SK-N-SH (cell line): ENCODE results near the gene PODXL2. TPM values are rescaled to one million over a fixed set of nuclear protein-coding genes. Genes with fewer than 3 reads are reported as not detected.

ENCODE experiments used
- CTCF ChIA-PET: fragments of 300-600, 350-600 bp; formaldehyde crosslinking; extraction: SDS; loops from one replicate; lab custom pipeline; 2021; lab: Yijun Ruan, JAX
- POLR2A ChIA-PET: fragments of 350-600 bp; sonication (Branson Sonifier 250); formaldehyde crosslinking; extraction: SDS; loops from one replicate; lab custom pipeline; 2020; ENCODE audit warnings: antibody characterized with exemption, inconsistent platforms; lab: Yijun Ruan, JAX
- DNase-seq: peaks from one replicate; pipeline ENCODE4 v3.0.0; 2012
- H2AFZ ChIP-seq: fragments of 200-600 bp; sonication (generic); 2 replicates; pipeline ENCODE4 v1.8.1; 2016; ENCODE audit warnings: antibody characterized with exemption, mild to moderate bottlenecking, low read depth
- H3F3A ChIP-seq: fragments of 200-600 bp; sonication (generic); replicated peaks from 2 replicates; pipeline ENCODE3; 2016; ENCODE audit warnings: antibody characterized with exemption, mild to moderate bottlenecking; ENCODE audit not compliant: insufficient read depth
- H3K27ac ChIP-seq, 2 experiments: fragments of 200-500 bp in 1 of 2; fragments of 200-600 bp in 1 of 2; sonication (Bioruptor generic) in 1 of 2; sonication (generic), shearing (Covaris generic) in 1 of 2; 2 replicates each; pipeline versions ENCODE4 v1.5.1 to v1.6.1; 2014 to 2016; ENCODE audit warnings: low read depth in 2 of 2, inconsistent platforms in 1 of 2, low read length in 1 of 2, mild to moderate bottlenecking in 1 of 2, mixed read lengths in 1 of 2
- H3K27me3 ChIP-seq: fragments of 200-600 bp; sonication (generic), shearing (Covaris generic); 2 replicates; pipeline ENCODE4 v1.6.1; 2016; ENCODE audit warnings: mixed run types; ENCODE audit not compliant: insufficient read depth
- H3K36me3 ChIP-seq, 2 experiments: fragments of 200-500 bp in 1 of 2; fragments of 200-600 bp in 1 of 2; sonication (Bioruptor generic) in 1 of 2; sonication (generic) in 1 of 2; replicated peaks in 1 of 2; 2 replicates each; pipeline versions ENCODE3 to v1.5.1; 2014 to 2016; ENCODE audit warnings: low read length in 1 of 2, mild to moderate bottlenecking in 1 of 2; ENCODE audit not compliant: insufficient read depth in 2 of 2, control insufficient read depth in 1 of 2
- H3K4me1 ChIP-seq, 2 experiments: fragments of 200-500 bp in 1 of 2; fragments of 200-600 bp in 1 of 2; sonication (Bioruptor generic) in 1 of 2; sonication (generic), shearing (Covaris generic) in 1 of 2; 2 replicates each; pipeline versions ENCODE4 v1.5.1 to v1.6.1; 2014 to 2016; ENCODE audit warnings: low read depth in 1 of 2, low read length in 1 of 2, mixed run types in 1 of 2; ENCODE audit not compliant: insufficient read depth in 2 of 2, control insufficient read depth in 1 of 2
- H3K4me2 ChIP-seq: fragments of 200-600 bp; sonication (generic), shearing (Covaris generic); 2 replicates; pipeline ENCODE4 v1.6.1; 2017; ENCODE audit warnings: mixed run types
- H3K4me3 ChIP-seq, 2 experiments: fragments of 200-500 bp in 1 of 2; fragments of 200-600 bp in 1 of 2; sonication (Bioruptor generic) in 1 of 2; sonication (generic), shearing (Covaris generic) in 1 of 2; 2 replicates each; pipeline versions ENCODE4 v1.5.1 to v1.8.1; 2014 to 2016; ENCODE audit warnings: low read depth in 2 of 2, inconsistent platforms in 1 of 2, low read length in 1 of 2, mild to moderate bottlenecking in 1 of 2, mixed read lengths in 1 of 2, moderate library complexity in 1 of 2
- H3K79me2 ChIP-seq: fragments of 200-600 bp; sonication (generic); 2 replicates; pipeline ENCODE4 v1.8.1; 2017; ENCODE audit warnings: mild to moderate bottlenecking; ENCODE audit not compliant: insufficient read depth
- H3K9ac ChIP-seq: fragments of 200-600 bp; sonication (generic); 2 replicates; pipeline ENCODE4 v1.6.1; 2017; ENCODE audit warnings: mixed run types
- H3K9me2 ChIP-seq: fragments of 200-600 bp; sonication (generic); 2 replicates; pipeline ENCODE4 v1.6.1; 2017; ENCODE audit warnings: mixed run types
- H3K9me3 ChIP-seq: fragments of 200-600 bp; sonication (generic); 2 replicates; pipeline ENCODE4 v1.6.1; 2017; ENCODE audit warnings: mixed run types, mild to moderate bottlenecking, moderate library complexity
- H4K20me1 ChIP-seq: fragments of 200-600 bp; sonication (generic); 2 replicates; pipeline ENCODE4 v1.6.1; 2017; ENCODE audit warnings: mild to moderate bottlenecking, mixed run types; ENCODE audit not compliant: insufficient read depth
- FOSL2 ChIP-seq: IDR thresholded peaks from 2 replicates; pipeline ENCODE4 v1.4.0; 2012; ENCODE audit warnings: low read depth, mild to moderate bottlenecking, moderate library complexity, borderline replicate concordance
- FOXM1 ChIP-seq: IDR thresholded peaks from 2 replicates; pipeline ENCODE4 v1.4.0; 2012; ENCODE audit warnings: low read depth, mild to moderate bottlenecking
- JUND ChIP-seq: IDR thresholded peaks from 2 replicates; pipeline ENCODE4 v1.4.0; 2012
- MXI1 ChIP-seq: IDR thresholded peaks from 2 replicates; pipeline ENCODE4 v1.6.1; 2012; ENCODE audit warnings: mild to moderate bottlenecking, low read depth, low read length, improper control_type of control experiment
- NFIC ChIP-seq: IDR thresholded peaks from 2 replicates; pipeline ENCODE4 v1.4.0; 2012; ENCODE audit warnings: borderline replicate concordance
- POLR2AphosphoS5 ChIP-seq: IDR thresholded peaks from 2 replicates; pipeline ENCODE4 v1.6.1; 2012; ENCODE audit warnings: low read depth, low read length
- RAD21 ChIP-seq: IDR thresholded peaks from 2 replicates; pipeline ENCODE4 v1.6.1; 2012; ENCODE audit warnings: mild to moderate bottlenecking, low read length
- RXRA ChIP-seq: IDR thresholded peaks from 2 replicates; pipeline ENCODE4 v1.4.0; 2012; ENCODE audit warnings: low read depth, mild to moderate bottlenecking, borderline replicate concordance
- SMC3 ChIP-seq: IDR thresholded peaks from 2 replicates; pipeline ENCODE4 v1.6.1; 2012; ENCODE audit warnings: low read depth, low read length, improper control_type of control experiment
- TCF12 ChIP-seq: IDR thresholded peaks from 2 replicates; pipeline ENCODE4 v1.4.0; 2012
- TEAD4 ChIP-seq: IDR thresholded peaks from 2 replicates; pipeline ENCODE4 v1.4.0; 2012; ENCODE audit warnings: mild to moderate bottlenecking, borderline replicate concordance; ENCODE audit not compliant: insufficient read depth
- YY1 ChIP-seq: IDR thresholded peaks from 2 replicates; pipeline ENCODE4 v1.4.0; 2012; ENCODE audit warnings: low read depth, mild to moderate bottlenecking
- WGBS: methylation state at CpG from one replicate; pipeline ENCODE4 v1.1.6; 2017; ENCODE audit warnings: low lambda C conversion rate; 5-methylcytosine and 5-hydroxymethylcytosine counted together
- polyA plus RNA-seq, 3 experiments: library from polyadenylated mRNA; depleted of rRNA; stranded (reverse); fragments of >200 nt; gene quantifications; 2 replicates each; pipeline ENCODE4 v1.2.3, GENCODE V29; 2012
- TF ChIP-seq, protein P1 (sequence below): IDR thresholded peaks from 2 replicates; pipeline ENCODE4 v1.4.0; 2012; ENCODE audit warnings: low read depth
- TF ChIP-seq, protein P2 (sequence below): fragments of 150-350 bp; IDR thresholded peaks from 2 replicates; pipeline ENCODE4 v1.6.1; 2017; ENCODE audit warnings: antibody characterized with exemption, low read length, low read depth, borderline replicate concordance
- TF ChIP-seq, protein P3 (sequence below): fragments of 150-350 bp; IDR thresholded peaks from 2 replicates; pipeline ENCODE4 v1.6.1; 2016; ENCODE audit warnings: mild to moderate bottlenecking, low read depth, low read length

PODXL2 gene
- polyA plus RNA-seq, 1 of the 3 experiments (the other 2 are of a cell fraction): 27.5 TPM

DNA sequence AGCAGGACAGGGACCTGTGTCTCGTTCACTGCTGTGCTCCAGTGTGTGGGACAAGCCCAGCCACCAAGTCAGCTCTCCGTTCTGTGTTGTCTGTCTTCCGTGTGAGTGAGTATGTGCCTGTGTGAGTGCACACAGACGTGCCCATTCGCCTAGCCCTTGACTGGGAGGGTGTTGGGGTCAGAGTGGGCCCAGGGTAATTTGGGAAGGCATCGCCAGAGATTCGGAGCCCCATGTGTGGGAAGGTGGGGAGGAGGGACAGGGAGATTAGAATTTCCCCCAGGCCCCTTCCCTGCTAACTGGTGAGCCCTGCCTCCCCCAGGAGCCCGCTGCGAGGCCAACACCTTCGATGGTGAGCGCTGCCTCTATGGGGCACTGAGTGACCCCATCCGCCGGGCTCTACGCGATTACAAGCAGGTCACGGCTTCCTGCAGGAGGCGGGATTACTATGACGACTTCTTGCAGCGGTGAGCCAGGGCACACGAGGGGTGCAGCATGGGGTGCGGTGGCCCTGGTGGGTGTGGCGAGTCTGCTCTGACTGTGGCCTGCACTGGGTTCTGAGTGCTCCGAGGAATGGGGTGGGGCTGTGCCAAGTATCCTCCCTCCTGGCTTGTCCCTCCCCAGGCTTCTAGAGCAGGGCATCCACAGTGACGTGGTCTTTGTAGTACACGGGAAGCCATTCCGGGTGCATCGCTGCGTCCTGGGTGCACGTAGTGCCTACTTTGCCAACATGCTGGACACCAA is 46.8 kb downstream of the PODXL2 start:
- TF ChIP-seq, protein P1, sequence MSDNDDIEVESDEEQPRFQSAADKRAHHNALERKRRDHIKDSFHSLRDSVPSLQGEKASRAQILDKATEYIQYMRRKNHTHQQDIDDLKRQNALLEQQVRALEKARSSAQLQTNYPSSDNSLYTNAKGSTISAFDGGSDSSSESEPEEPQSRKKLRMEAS: no peak
- no peak for TF ChIP-seq YY1
- no peak for TF ChIP-seq FOSL2
- no peak for TF ChIP-seq TCF12
- TF ChIP-seq NFIC: no peak
- TF ChIP-seq, protein P2, sequence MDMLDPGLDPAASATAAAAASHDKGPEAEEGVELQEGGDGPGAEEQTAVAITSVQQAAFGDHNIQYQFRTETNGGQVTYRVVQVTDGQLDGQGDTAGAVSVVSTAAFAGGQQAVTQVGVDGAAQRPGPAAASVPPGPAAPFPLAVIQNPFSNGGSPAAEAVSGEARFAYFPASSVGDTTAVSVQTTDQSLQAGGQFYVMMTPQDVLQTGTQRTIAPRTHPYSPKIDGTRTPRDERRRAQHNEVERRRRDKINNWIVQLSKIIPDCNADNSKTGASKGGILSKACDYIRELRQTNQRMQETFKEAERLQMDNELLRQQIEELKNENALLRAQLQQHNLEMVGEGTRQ: no peak
- no peak for TF ChIP-seq FOXM1
- no peak for TF ChIP-seq TEAD4
- TF ChIP-seq RAD21: no peak
- no peak for TF ChIP-seq MXI1
- no peak for TF ChIP-seq RXRA
- TF ChIP-seq JUND: no peak
- TF ChIP-seq, protein P3, sequence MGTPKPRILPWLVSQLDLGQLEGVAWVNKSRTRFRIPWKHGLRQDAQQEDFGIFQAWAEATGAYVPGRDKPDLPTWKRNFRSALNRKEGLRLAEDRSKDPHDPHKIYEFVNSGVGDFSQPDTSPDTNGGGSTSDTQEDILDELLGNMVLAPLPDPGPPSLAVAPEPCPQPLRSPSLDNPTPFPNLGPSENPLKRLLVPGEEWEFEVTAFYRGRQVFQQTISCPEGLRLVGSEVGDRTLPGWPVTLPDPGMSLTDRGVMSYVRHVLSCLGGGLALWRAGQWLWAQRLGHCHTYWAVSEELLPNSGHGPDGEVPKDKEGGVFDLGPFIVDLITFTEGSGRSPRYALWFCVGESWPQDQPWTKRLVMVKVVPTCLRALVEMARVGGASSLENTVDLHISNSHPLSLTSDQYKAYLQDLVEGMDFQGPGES: no peak
- Histone ChIP-seq H3F3A (no peaks in the 10 kb centered on the region), H3K4me1 (peaks cover 6 to 19% of the 10 kb centered on the region in 2 experiments; a peak in 1 of 4 replicates), H4K20me1 (no peaks in the 10 kb centered on the region), H3K4me3 (no peak overlapping the region), H3K79me2 (peaks cover 13% of the 10 kb centered on the region), H3K9ac (no peak overlapping the region), H3K27ac (no peak overlapping the region), H3K4me2 (no peak overlapping the region), H3K36me3 (peaks cover 0 to 3% of the 10 kb centered on the region in 2 experiments), H3K9me2 (no peaks in the 10 kb centered on the region), H3K27me3 (no peaks in the 10 kb centered on the region), H2AFZ (no peak overlapping the region), H3K9me3 (no peaks in the 10 kb centered on the region)
- WGBS: 98% methylated on average over 9 of the region's 29 CpGs
- CTCF ChIA-PET: interaction anchor here (0.8 to 1.3 kb wide), 2 partner anchors 21 to 296 kb away, joined by 3 to 4 read pairs; no protein-coding TSS in a partner anchor
- POLR2A ChIA-PET: no interaction called here
- no peak for DNase-seq

DNA sequence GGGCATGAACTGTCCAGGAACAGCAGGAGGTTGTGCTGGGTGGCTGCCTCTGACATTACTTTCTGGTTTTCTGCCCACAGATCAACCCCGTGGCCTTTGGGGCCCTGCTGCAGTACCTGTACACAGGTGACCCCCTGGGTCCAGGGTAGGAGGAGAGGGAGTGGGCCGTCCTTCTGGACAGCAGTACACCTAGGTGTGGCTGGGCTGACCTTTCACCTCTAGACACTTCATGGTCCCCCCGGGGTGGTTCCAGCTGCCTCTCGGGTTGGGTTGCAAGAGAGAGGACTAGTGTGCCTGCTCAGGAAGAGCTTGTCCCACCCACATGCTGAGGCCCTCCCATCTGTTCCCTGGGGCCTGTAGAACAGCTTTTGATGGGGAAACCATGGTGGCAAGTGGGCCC is 47.5 kb downstream of the PODXL2 start:
- no peaks in the 10 kb centered on the region for H3K27me3 ChIP-seq
- ChIA-PET POLR2A (no interaction called here), CTCF (interaction anchor here (1.3 kb wide), 1 partner anchor 20 kb away, joined by 4 read pairs; no protein-coding TSS in a partner anchor)

More for the DNA sequence above, 47.5 kb downstream of the PODXL2 start:
- Histone ChIP-seq H3K9me3 (no peaks in the 10 kb centered on the region), H3K36me3 (peaks cover 0 to 3% of the 10 kb centered on the region in 2 experiments), H3K9me2 (no peaks in the 10 kb centered on the region), H2AFZ (no peak overlapping the region), H3K4me3 (no peak overlapping the region), H3F3A (no peaks in the 10 kb centered on the region), H3K9ac (no peak overlapping the region), H3K4me2 (no peak overlapping the region), H4K20me1 (no peaks in the 10 kb centered on the region), H3K79me2 (peaks cover 13% of the 10 kb centered on the region), H3K4me1 (peaks cover 5 to 19% of the 10 kb centered on the region in 2 experiments; a peak in 1 of 4 replicates), H3K27ac (no peak overlapping the region)
- WGBS: 82% methylated on average over 2 of the region's 4 CpGs
- TF ChIP-seq NFIC (no peak), TEAD4 (no peak), YY1 (no peak), SMC3 (no peak), POLR2AphosphoS5 (no peak)
- DNase-seq: no peak
